ENCODE data around the gene ADD3. TPM values are rescaled to one million over a fixed set of nuclear protein-coding genes. Genes with fewer than 3 reads are reported as not detected.

ADD3 gene
- total and polyA plus RNA-seq, 11 donors = 28.8 to 659 (median 97.1) TPM

DNA sequence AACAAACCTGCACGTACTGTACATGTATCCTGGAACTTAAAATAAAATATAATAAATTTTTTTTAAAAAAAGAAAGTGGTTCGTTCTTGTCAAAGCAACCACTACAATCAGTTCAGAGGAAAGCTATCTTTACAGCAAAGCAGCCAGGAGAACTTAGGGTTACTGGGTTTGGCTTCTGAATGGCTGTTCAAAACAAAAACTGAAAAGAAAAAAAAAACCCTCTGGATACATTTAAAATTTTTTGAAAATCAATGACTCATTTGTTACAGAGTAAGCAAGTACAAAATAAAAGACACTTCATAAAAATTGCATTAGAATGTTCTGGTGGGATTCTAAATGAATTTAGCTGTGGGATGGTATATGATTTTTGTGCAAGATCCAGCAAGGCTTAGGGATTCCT, 28.6 kb upstream of the ADD3 start:
- WGBS, 4 donors = 86 to 93% (median 90%) methylated on average over 2 of the region's 2 CpGs
- no peaks in the 10 kb centered on the region for H3K27me3 ChIP-seq
- intact Hi-C loops (cut with DNase I) = loop anchor here in 6 of 10 donors (5.0 to 10.0 kb wide), 4 partner anchors 47 to 148 kb away; no protein-coding TSS in a partner anchor
- TF ChIP-seq, protein P1, sequence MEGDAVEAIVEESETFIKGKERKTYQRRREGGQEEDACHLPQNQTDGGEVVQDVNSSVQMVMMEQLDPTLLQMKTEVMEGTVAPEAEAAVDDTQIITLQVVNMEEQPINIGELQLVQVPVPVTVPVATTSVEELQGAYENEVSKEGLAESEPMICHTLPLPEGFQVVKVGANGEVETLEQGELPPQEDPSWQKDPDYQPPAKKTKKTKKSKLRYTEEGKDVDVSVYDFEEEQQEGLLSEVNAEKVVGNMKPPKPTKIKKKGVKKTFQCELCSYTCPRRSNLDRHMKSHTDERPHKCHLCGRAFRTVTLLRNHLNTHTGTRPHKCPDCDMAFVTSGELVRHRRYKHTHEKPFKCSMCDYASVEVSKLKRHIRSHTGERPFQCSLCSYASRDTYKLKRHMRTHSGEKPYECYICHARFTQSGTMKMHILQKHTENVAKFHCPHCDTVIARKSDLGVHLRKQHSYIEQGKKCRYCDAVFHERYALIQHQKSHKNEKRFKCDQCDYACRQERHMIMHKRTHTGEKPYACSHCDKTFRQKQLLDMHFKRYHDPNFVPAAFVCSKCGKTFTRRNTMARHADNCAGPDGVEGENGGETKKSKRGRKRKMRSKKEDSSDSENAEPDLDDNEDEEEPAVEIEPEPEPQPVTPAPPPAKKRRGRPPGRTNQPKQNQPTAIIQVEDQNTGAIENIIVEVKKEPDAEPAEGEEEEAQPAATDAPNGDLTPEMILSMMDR (IDR thresholded peaks at IDR 0.05) = no peak
- no peaks in the 10 kb centered on the region for H3K36me3 ChIP-seq
- peaks cover 0 to 50% (median 21%) of the 10 kb centered on the region in 12 donors for H3K4me1 ChIP-seq
- no peak overlapping the region for H3K4me3 ChIP-seq
- ATAC-seq (no peak), DNase-seq (no peak)
- peak overlapping the region in 2 of 12 donors; percentile 44 to 45 for H3K27ac ChIP-seq
- H3K9me3 ChIP-seq = no peaks in the 10 kb centered on the region

GRCh38 chr10:109981650-109982049, 26.1 kb upstream of the ADD3 start:
- WGBS, 4 donors = 51 to 56% (median 54%) methylated on average over 2 of the region's 2 CpGs
- Histone ChIP-seq H3K27ac (peak overlapping the region in 9 of 12 donors; percentile 22 to 73 (median 50)), H3K4me1 (peaks cover 0 to 50% (median 21%) of the 10 kb centered on the region in 12 donors), H3K4me3 (peak overlapping the region in 5 of 12 donors; percentile 0 to 20 (median 10)), H3K27me3 (no peaks in the 10 kb centered on the region), H3K9me3 (peaks cover 0 to 6% (median 0%) of the 10 kb centered on the region in 12 donors), H3K36me3 (no peaks in the 10 kb centered on the region)
- DNase-seq = no peak
- TF ChIP-seq, protein P1 (IDR thresholded peaks at IDR 0.05) = no peak
- no peak for TF ChIP-seq POLR2A (IDR thresholded peaks at IDR 0.05)
- intact Hi-C loops (cut with DNase I) = no loop called here
- peak in 1 of 4 donors; percentile 38 for ATAC-seq

- DNase-seq = no peak
- H3K9me3 ChIP-seq = peaks cover 0 to 6% (median 0%) of the 10 kb centered on the region in 12 donors
- H3K36me3 ChIP-seq = no peaks in the 10 kb centered on the region
- intact Hi-C loops (cut with DNase I) = no loop called here
- 63 to 80% (median 71%) methylated on average over 3 of the region's 3 CpGs for WGBS, 4 donors
- peaks cover 0 to 45% (median 21%) of the 10 kb centered on the region in 12 donors for H3K4me1 ChIP-seq
- ATAC-seq = peak; percentile 52 to 82 (median 60)
- TF ChIP-seq, protein P1 (IDR thresholded peaks at IDR 0.05) = no peak
- no peak for TF ChIP-seq POLR2A (IDR thresholded peaks at IDR 0.05)
- H3K27ac ChIP-seq = peak overlapping the region in 9 of 12 donors; percentile 22 to 73 (median 50)
- no peaks in the 10 kb centered on the region for H3K27me3 ChIP-seq
- H3K4me3 ChIP-seq = peak overlapping the region in 7 of 12 donors; percentile 0 to 20 (median 6)
These were observed 25.7 kb upstream of the ADD3 start for GRCh38 chr10:109982123-109982522.

DNA sequence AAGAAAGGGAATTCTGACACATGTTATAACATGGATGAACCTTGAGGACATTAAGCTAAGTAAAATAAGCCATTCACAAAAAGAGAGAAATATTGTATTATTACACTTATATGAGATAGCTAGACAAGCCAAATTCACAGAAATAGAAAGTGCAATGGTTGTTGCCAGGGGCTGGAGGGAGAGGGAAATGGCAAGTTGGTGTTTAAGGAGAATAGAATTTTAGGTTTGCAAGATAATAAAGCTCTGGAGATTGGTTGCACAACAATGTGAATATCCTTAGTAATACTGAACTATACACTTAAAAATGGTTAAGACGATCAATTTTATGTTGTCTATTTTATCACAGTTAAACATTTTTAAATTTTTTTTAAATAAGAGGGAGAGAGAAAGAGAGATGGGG, 25.0 kb upstream of the ADD3 start:
- 71 to 81% (median 73%) methylated on average over 1 of the region's 1 CpG for WGBS, 4 donors
- no peak for ATAC-seq
- H3K4me3 ChIP-seq = no peak overlapping the region
- peaks cover 0 to 39% (median 19%) of the 10 kb centered on the region in 12 donors for H3K4me1 ChIP-seq
- H3K36me3 ChIP-seq = no peaks in the 10 kb centered on the region
- H3K27me3 ChIP-seq = no peaks in the 10 kb centered on the region
- no peak for DNase-seq
- TF ChIP-seq, protein P1 (IDR thresholded peaks at IDR 0.05) = no peak
- no peak for TF ChIP-seq POLR2A (IDR thresholded peaks at IDR 0.05)
- peak overlapping the region in 5 of 12 donors; percentile 22 to 63 (median 50) for H3K27ac ChIP-seq
- intact Hi-C loops (cut with DNase I) = no loop called here
- peaks cover 0 to 6% (median 0%) of the 10 kb centered on the region in 12 donors for H3K9me3 ChIP-seq

All from heart left ventricle (tissue), 16 donors.